ENCODE measurements around the gene PRRX2. TPM values are rescaled to one million over a fixed set of nuclear protein-coding genes. Genes with fewer than 3 reads are reported as not detected.
"Not testable (repeated sequence)": the region's sequence is repeated elsewhere in the genome, so short reads cannot be mapped to it uniquely, and the experiment has no call there.

The PRRX2 gene
- total and polyA plus RNA-seq, 5 donors: 1.8 to 5.7 (median 2.8) TPM

- Histone ChIP-seq H3K9me3 (ENCODE audit: control insufficient read depth, low read length) (no peaks in the 10 kb centered on the region), H3K4me1 (ENCODE audit: control insufficient read depth, insufficient read depth, low read length) (peaks cover 6% of the 10 kb centered on the region), H3K4me3 (ENCODE audit: low read length) (peak overlapping the region; percentile 68), H3K27ac (ENCODE audit: low read length) (no peak overlapping the region), H3K27me3 (ENCODE audit: control insufficient read depth, insufficient read depth) (no peaks in the 10 kb centered on the region)
- DNase-seq (peak in 1 of 3 donors; percentile 20), ATAC-seq (no peak)
- WGBS: 43% methylated on average over 12 of the region's 12 CpGs
- intact Hi-C loops (cut with DNase I): no loop called here
These were observed 37.6 kb upstream of the PRRX2 start for GRCh38 chr9:129627556-129628440.

GRCh38 chr9:129628709-129629108 is 36.7 kb upstream of the PRRX2 start:
- Histone ChIP-seq H3K4me1 (ENCODE audit: control insufficient read depth, insufficient read depth, low read length) (peaks cover 6% of the 10 kb centered on the region), H3K4me3 (ENCODE audit: low read length) (no peak overlapping the region)
- 70% methylated on average over 6 of the region's 6 CpGs for WGBS

GRCh38 chr9:129629251-129629820 is 36.1 kb upstream of the PRRX2 start:
- no peaks in the 10 kb centered on the region for H3K27me3 ChIP-seq (ENCODE audit: control insufficient read depth, insufficient read depth)
- no peaks in the 10 kb centered on the region for H3K9me3 ChIP-seq (ENCODE audit: control insufficient read depth, low read length)
- intact Hi-C loops (cut with DNase I): no loop called here
- no peak overlapping the region for H3K27ac ChIP-seq (ENCODE audit: low read length)
- ATAC-seq: no peak
- DNase-seq: no peak
- H3K4me3 ChIP-seq (ENCODE audit: low read length): no peak overlapping the region
- peaks cover 6% of the 10 kb centered on the region for H3K4me1 ChIP-seq (ENCODE audit: control insufficient read depth, insufficient read depth, low read length)
- 85% methylated on average over 8 of the region's 8 CpGs for WGBS

More at GRCh38 chr9:129628709-129629108, 36.7 kb upstream of the PRRX2 start:
- DNase-seq (no peak), ATAC-seq (no peak)
- Histone ChIP-seq H3K27me3 (ENCODE audit: control insufficient read depth, insufficient read depth) (no peaks in the 10 kb centered on the region), H3K9me3 (ENCODE audit: control insufficient read depth, low read length) (no peaks in the 10 kb centered on the region), H3K27ac (ENCODE audit: low read length) (no peak overlapping the region)
- intact Hi-C loops (cut with DNase I): no loop called here

- no peaks in the 10 kb centered on the region for H3K27me3 ChIP-seq (ENCODE audit: control insufficient read depth, insufficient read depth)
- H3K4me3 ChIP-seq (ENCODE audit: low read length): no peak overlapping the region
- intact Hi-C loops (cut with DNase I): no loop called here
- DNase-seq (peak in 2 of 3 donors; percentile 57 to 64), ATAC-seq (peak in 1 of 2 donors; percentile 36)
- H3K4me1 ChIP-seq (ENCODE audit: control insufficient read depth, insufficient read depth, low read length): peaks cover 6% of the 10 kb centered on the region
- 53% methylated on average over 21 of the region's 21 CpGs for WGBS
- H3K27ac ChIP-seq (ENCODE audit: low read length): peak overlapping the region; percentile 2
- H3K9me3 ChIP-seq (ENCODE audit: control insufficient read depth, low read length): no peaks in the 10 kb centered on the region
These were observed 34.3 kb upstream of the PRRX2 start for GRCh38 chr9:129630967-129631673.

GRCh38 chr9:129631674-129632129 is 33.7 kb upstream of the PRRX2 start:
- no peaks in the 10 kb centered on the region for H3K27me3 ChIP-seq (ENCODE audit: control insufficient read depth, insufficient read depth)
- 72% methylated on average over 19 of the region's 19 CpGs for WGBS
- no peak overlapping the region for H3K4me3 ChIP-seq (ENCODE audit: low read length)
- intact Hi-C loops (cut with DNase I): no loop called here
- DNase-seq (peak in 1 of 3 donors; percentile 57), ATAC-seq (no peak)
- no peak overlapping the region for H3K27ac ChIP-seq (ENCODE audit: low read length)
- H3K9me3 ChIP-seq (ENCODE audit: control insufficient read depth, low read length): no peaks in the 10 kb centered on the region
- H3K4me1 ChIP-seq (ENCODE audit: control insufficient read depth, insufficient read depth, low read length): peaks cover 6% of the 10 kb centered on the region

GRCh38 chr9:129632460-129632859 is 33.0 kb upstream of the PRRX2 start:
- Histone ChIP-seq H3K4me1 (ENCODE audit: control insufficient read depth, insufficient read depth, low read length) (peaks cover 6% of the 10 kb centered on the region), H3K4me3 (ENCODE audit: low read length) (no peak overlapping the region), H3K27ac (ENCODE audit: low read length) (no peak overlapping the region), H3K27me3 (ENCODE audit: control insufficient read depth, insufficient read depth) (no peaks in the 10 kb centered on the region), H3K9me3 (ENCODE audit: control insufficient read depth, low read length) (no peaks in the 10 kb centered on the region)
- peak in 1 of 2 donors; percentile 3 for ATAC-seq
- WGBS: 47% methylated on average over 13 of the region's 13 CpGs
- peak in 2 of 3 donors; percentile 42 to 61 for DNase-seq
- intact Hi-C loops (cut with DNase I): no loop called here

GRCh38 chr9:129633207-129633606 is 32.2 kb upstream of the PRRX2 start:
- ATAC-seq (no peak), DNase-seq (peak in 2 of 3 donors; percentile 11 to 37)
- H3K4me1 ChIP-seq (ENCODE audit: control insufficient read depth, insufficient read depth, low read length): peaks cover 6% of the 10 kb centered on the region
- H3K4me3 ChIP-seq (ENCODE audit: low read length): no peak overlapping the region
- no peaks in the 10 kb centered on the region for H3K9me3 ChIP-seq (ENCODE audit: control insufficient read depth, low read length)
- H3K27me3 ChIP-seq (ENCODE audit: control insufficient read depth, insufficient read depth): no peaks in the 10 kb centered on the region
- intact Hi-C loops (cut with DNase I): no loop called here
- no peak overlapping the region for H3K27ac ChIP-seq (ENCODE audit: low read length)
- WGBS: 94% methylated on average over 4 of the region's 4 CpGs

- intact Hi-C loops (cut with DNase I): no loop called here
These were observed 31.6 kb upstream of the PRRX2 start for GRCh38 chr9:129633848-129634247.

GRCh38 chr9:129635099-129636065 is 30.1 kb upstream of the PRRX2 start:
- ATAC-seq: no peak
- H3K9me3 ChIP-seq (ENCODE audit: control insufficient read depth, low read length): no peaks in the 10 kb centered on the region
- WGBS: 86% methylated on average over 34 of the region's 34 CpGs
- H3K4me3 ChIP-seq (ENCODE audit: low read length): no peak overlapping the region
- peak in 2 of 3 donors; percentile 41 to 52 for DNase-seq
- peaks cover 6% of the 10 kb centered on the region for H3K4me1 ChIP-seq (ENCODE audit: control insufficient read depth, insufficient read depth, low read length)
- intact Hi-C loops (cut with DNase I): no loop called here
- no peak overlapping the region for H3K27ac ChIP-seq (ENCODE audit: low read length)
- H3K27me3 ChIP-seq (ENCODE audit: control insufficient read depth, insufficient read depth): no peaks in the 10 kb centered on the region

More at GRCh38 chr9:129633848-129634247, 31.6 kb upstream of the PRRX2 start:
- H3K9me3 ChIP-seq (ENCODE audit: control insufficient read depth, low read length): no peaks in the 10 kb centered on the region
- H3K27me3 ChIP-seq (ENCODE audit: control insufficient read depth, insufficient read depth): no peaks in the 10 kb centered on the region
- 81% methylated on average over 13 of the region's 13 CpGs for WGBS
- ATAC-seq: no peak
- H3K4me1 ChIP-seq (ENCODE audit: control insufficient read depth, insufficient read depth, low read length): peaks cover 6% of the 10 kb centered on the region
- peak in 1 of 3 donors; percentile 28 for DNase-seq
- H3K4me3 ChIP-seq (ENCODE audit: low read length): no peak overlapping the region
- no peak overlapping the region for H3K27ac ChIP-seq (ENCODE audit: low read length)

GRCh38 chr9:129636343-129636742 is 29.1 kb upstream of the PRRX2 start:
- H3K27ac ChIP-seq (ENCODE audit: low read length); H3K4me3 ChIP-seq (ENCODE audit: low read length); ATAC-seq; H3K9me3 ChIP-seq (ENCODE audit: control insufficient read depth, low read length); H3K27me3 ChIP-seq (ENCODE audit: control insufficient read depth, insufficient read depth); intact Hi-C loops (cut with DNase I); H3K4me1 ChIP-seq (ENCODE audit: control insufficient read depth, insufficient read depth, low read length): not testable (repeated sequence)
- peak in 2 of 3 donors; percentile 15 to 37 for DNase-seq
- 89% methylated on average over 10 of the region's 10 CpGs for WGBS
